MM.1S (cell line): ENCODE measurements around the gene FNDC11.

Source experiments
- DNase-seq: peaks from one replicate; pipeline ENCODE4 v3.0.0-alpha.2; 2015
- H2AFZ ChIP-seq: fragments of 300-600 bp; sonication (generic); 2 replicates; pipeline ENCODE4 v1.6.0; 2016; ENCODE audit warnings: antibody characterized with exemption, low read length
- H3F3A ChIP-seq: fragments of 300-600 bp; sonication (generic); 2 replicates; pipeline ENCODE4 v1.6.1; 2016; ENCODE audit warnings: mild to moderate bottlenecking, antibody characterized with exemption, low read length, moderate library complexity, mixed read lengths; ENCODE audit not compliant: insufficient read depth
- H3K27ac ChIP-seq: fragments of 300-600 bp; sonication (generic); 2 replicates; pipeline ENCODE4 v1.5.1; 2016; ENCODE audit warnings: mild to moderate bottlenecking, low read length
- H3K27me3 ChIP-seq: fragments of 300-600 bp; sonication (generic); replicated peaks from 2 replicates; pipeline ENCODE4 v1.6.0; 2016; ENCODE audit warnings: low read length; ENCODE audit not compliant: insufficient read depth
- H3K36me3 ChIP-seq: fragments of 300-600 bp; sonication (generic); replicated peaks from 2 replicates; pipeline ENCODE4 v1.6.1; 2016; ENCODE audit warnings: mild to moderate bottlenecking, low read length, mixed read lengths; ENCODE audit not compliant: insufficient read depth
- H3K4me1 ChIP-seq: fragments of 300-600 bp; sonication (generic); 2 replicates; pipeline ENCODE4 v1.6.1; 2016; ENCODE audit warnings: low read length, mixed read lengths
- H3K4me2 ChIP-seq: fragments of 300-600 bp; sonication (generic); 2 replicates; pipeline ENCODE4 v1.6.0; 2016; ENCODE audit warnings: low read depth, low read length
- H3K4me3 ChIP-seq: fragments of 300-600 bp; sonication (generic); 2 replicates; pipeline ENCODE4 v1.5.1; 2016; ENCODE audit warnings: low read length, mixed read lengths
- H3K79me2 ChIP-seq: fragments of 300-600 bp; sonication (generic); 2 replicates; pipeline ENCODE4 v1.6.1; 2016; ENCODE audit warnings: mixed run types, low read length, mixed read lengths
- H3K9ac ChIP-seq: fragments of 300-600 bp; sonication (generic); 2 replicates; pipeline ENCODE4 v1.6.1; 2016; ENCODE audit warnings: low read length, mixed read lengths
- H3K9me2 ChIP-seq: fragments of 300-600 bp; sonication (generic); replicated peaks from 2 replicates; pipeline ENCODE4 v1.6.1; 2016; ENCODE audit warnings: mild to moderate bottlenecking, low read length, mixed read lengths; ENCODE audit not compliant: insufficient read depth
- H3K9me3 ChIP-seq: fragments of 300-600 bp; sonication (generic); replicated peaks from 2 replicates; pipeline ENCODE4 v1.6.1; 2016; ENCODE audit warnings: mild to moderate bottlenecking, low read length, mixed read lengths; ENCODE audit not compliant: insufficient read depth
- H4K20me1 ChIP-seq: fragments of 300-600 bp; sonication (generic); 2 replicates; pipeline ENCODE4 v1.6.1; 2016; ENCODE audit warnings: mild to moderate bottlenecking, low read length, moderate library complexity, mixed read lengths; ENCODE audit not compliant: insufficient read depth
- EZH2 ChIP-seq: fragments of 300-600 bp; sonication (generic); optimal IDR thresholded peaks from 2 replicates; pipeline ENCODE3; 2017; ENCODE audit warnings: low read depth, mild to moderate bottlenecking, antibody characterized with exemption, low read length, mixed read lengths
- EZH2phosphoT487 ChIP-seq: fragments of 300-600 bp; sonication (generic); IDR thresholded peaks from 2 replicates; pipeline ENCODE4 v1.6.1; 2018; ENCODE audit warnings: antibody characterized with exemption, low read length
- TF ChIP-seq, protein P1 (sequence below): fragments of 300-600 bp; sonication (generic); IDR thresholded peaks from 2 replicates; pipeline ENCODE4 v1.5.1; 2016; ENCODE audit warnings: antibody characterized with exemption, low read length, mixed read lengths

FNDC11 gene

DNA sequence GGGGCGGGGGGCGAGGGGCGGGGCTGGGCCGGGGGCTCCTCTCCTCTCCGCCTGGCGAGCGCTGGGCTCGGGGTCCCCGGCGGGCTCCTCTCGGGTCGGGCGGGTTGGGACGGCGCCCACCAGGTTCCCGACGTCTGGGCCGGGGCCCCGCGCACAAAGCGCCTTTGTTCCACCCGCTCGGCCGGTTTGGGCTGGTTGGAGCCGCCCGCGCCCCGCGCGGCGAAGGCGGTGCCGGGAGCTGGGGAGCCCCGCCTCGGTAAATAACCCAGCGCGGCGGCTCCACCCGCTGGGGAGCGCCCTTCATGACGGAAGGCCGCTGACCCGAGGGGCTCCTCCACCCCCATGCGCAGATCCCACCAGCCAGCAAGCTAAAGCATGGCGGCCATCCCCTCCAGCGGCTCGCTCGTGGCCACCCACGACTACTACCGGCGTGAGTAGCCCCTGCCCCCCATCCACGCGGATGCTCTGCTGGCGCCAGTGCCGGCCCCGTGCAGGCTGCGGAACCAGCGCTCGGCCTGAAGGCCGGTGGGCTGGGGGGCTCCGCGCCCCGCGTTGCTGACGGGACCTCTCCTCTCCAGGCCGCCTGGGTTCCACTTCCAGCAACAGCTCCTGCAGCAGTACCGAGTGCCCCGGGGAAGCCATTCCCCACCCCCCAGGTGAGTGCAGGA is 32.9 kb upstream of the FNDC11 start:
- Histone ChIP-seq H3K4me2 (peak overlapping the region; percentile 99), H3K9me3 (no peaks in the 10 kb centered on the region), H3K27me3 (peaks cover 33% of the 10 kb centered on the region), H3K4me1 (0 out of 2 replicates have a peak, but pooled peaks cover 4% of the 10 kb centered on the region), H3K9ac (peak overlapping the region; percentile 73), H3K36me3 (no peaks in the 10 kb centered on the region), H3K4me3 (peak overlapping the region; percentile 84), H3K27ac (no peak overlapping the region), H3F3A (peaks cover 7% of the 10 kb centered on the region; the same call in 1 of the 2 replicates), H2AFZ (no peak overlapping the region; the same call in 1 of the 2 replicates), H3K79me2 (peaks cover 15% of the 10 kb centered on the region), H4K20me1 (no peaks in the 10 kb centered on the region), H3K9me2 (no peaks in the 10 kb centered on the region)
- DNase-seq, result peak; percentile 79
- TF ChIP-seq EZH2phosphoT487 (no peak), EZH2 (no peak)
- TF ChIP-seq, protein P1, sequence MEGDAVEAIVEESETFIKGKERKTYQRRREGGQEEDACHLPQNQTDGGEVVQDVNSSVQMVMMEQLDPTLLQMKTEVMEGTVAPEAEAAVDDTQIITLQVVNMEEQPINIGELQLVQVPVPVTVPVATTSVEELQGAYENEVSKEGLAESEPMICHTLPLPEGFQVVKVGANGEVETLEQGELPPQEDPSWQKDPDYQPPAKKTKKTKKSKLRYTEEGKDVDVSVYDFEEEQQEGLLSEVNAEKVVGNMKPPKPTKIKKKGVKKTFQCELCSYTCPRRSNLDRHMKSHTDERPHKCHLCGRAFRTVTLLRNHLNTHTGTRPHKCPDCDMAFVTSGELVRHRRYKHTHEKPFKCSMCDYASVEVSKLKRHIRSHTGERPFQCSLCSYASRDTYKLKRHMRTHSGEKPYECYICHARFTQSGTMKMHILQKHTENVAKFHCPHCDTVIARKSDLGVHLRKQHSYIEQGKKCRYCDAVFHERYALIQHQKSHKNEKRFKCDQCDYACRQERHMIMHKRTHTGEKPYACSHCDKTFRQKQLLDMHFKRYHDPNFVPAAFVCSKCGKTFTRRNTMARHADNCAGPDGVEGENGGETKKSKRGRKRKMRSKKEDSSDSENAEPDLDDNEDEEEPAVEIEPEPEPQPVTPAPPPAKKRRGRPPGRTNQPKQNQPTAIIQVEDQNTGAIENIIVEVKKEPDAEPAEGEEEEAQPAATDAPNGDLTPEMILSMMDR, result peak; percentile 14

DNA sequence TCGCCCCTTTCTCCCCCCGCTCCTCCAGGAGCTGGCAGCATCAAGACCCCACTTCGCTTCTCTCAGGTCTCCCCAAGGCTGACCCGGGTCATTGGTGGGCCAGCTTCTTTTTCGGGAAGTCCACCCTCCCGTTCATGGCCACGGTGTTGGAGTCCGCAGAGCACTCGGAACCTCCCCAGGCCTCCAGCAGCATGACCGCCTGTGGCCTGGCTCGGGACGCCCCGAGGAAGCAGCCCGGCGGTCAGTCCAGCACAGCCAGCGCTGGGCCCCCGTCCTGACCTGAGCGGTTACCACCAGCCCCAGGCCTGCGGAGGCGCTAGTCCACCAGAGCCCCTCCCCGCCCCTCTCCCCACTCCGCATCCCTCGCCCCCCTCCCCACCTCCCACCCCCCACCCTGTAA is 32.4 kb upstream of the FNDC11 start:
- Histone ChIP-seq H3K27ac (no peak overlapping the region), H2AFZ (no peak overlapping the region), H3K9me3 (no peaks in the 10 kb centered on the region), H3K36me3 (no peaks in the 10 kb centered on the region), H3K9ac (peak overlapping the region; percentile 73), H3F3A (peaks cover 7% of the 10 kb centered on the region; the same call in 1 of the 2 replicates), H3K4me2 (peak overlapping the region; percentile 99), H4K20me1 (no peaks in the 10 kb centered on the region), H3K4me3 (peak overlapping the region; percentile 84), H3K4me1 (0 out of 2 replicates have a peak, but pooled peaks cover 4% of the 10 kb centered on the region), H3K79me2 (peaks cover 15% of the 10 kb centered on the region), H3K27me3 (peaks cover 33% of the 10 kb centered on the region), H3K9me2 (no peaks in the 10 kb centered on the region)
- TF ChIP-seq, protein P1, result no peak
- TF ChIP-seq EZH2, result no peak
- TF ChIP-seq EZH2phosphoT487, result no peak
- DNase-seq, result no peak

DNA sequence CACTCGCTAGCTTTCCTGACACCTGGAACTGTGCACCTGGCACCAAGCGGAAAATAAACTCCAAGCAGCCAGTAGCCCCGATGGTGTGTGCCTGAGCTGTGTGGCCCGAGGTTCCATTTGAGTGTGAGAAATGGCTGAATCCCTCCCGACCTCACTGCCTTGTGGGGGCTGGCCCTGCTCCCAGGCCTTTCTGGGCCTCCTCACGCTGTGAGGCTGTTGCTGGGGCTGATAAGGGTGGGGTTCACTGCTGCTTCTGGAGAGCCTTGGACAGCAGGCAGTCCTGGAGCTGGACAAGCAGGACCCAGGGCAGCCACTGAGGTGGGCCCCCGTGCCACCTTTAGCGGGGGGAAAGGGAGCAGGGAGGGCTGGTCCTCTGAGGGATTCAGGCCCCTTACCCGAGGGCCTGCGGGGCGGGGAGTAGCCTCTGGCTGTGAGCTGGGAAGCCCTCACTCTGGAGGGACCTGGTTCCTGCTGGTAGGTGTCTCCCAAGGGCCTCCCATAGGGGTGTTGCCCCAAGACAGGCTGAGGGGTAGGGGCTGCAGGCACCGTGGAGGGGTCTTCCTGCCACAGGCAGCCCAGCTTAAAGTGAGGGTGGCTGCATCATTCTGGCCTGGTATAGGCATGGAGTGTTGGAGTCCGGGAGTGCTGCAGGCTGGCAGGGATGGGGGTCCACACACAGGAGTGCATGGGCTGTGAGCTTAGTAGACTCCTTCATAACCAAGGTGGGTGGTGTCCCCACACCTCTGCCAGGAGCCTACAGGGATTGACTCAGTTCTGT is 31.7 kb upstream of the FNDC11 start:
- Histone ChIP-seq H3F3A (peaks cover 7% of the 10 kb centered on the region; the same call in 1 of the 2 replicates), H3K9me2 (no peaks in the 10 kb centered on the region), H3K36me3 (no peaks in the 10 kb centered on the region), H4K20me1 (no peaks in the 10 kb centered on the region), H3K4me2 (no peak overlapping the region), H2AFZ (no peak overlapping the region), H3K4me3 (no peak overlapping the region), H3K27me3 (peaks cover 30% of the 10 kb centered on the region), H3K9me3 (no peaks in the 10 kb centered on the region), H3K4me1 (0 out of 2 replicates have a peak, but pooled peaks cover 4% of the 10 kb centered on the region), H3K9ac (no peak overlapping the region), H3K79me2 (peaks cover 15% of the 10 kb centered on the region), H3K27ac (no peak overlapping the region)
- TF ChIP-seq EZH2, result no peak
- no peak for TF ChIP-seq EZH2phosphoT487
- TF ChIP-seq, protein P1, result no peak
- DNase-seq, result no peak
